Stimulated activated naive CD8-positive, alpha-beta T cell treated with anti-CD3 and anti-CD28 coated beads, Interleukin-15, amount 100 ng/mL, for 72 hours (primary cell): ENCODE results near the gene TEX36.
"Not testable (repeated sequence)": the region's sequence is repeated elsewhere in the genome, so short reads cannot be mapped to it uniquely, and the experiment has no call there.

Experiments
- ATAC-seq: fragments of 150-1000 bp; cut with Tn5 transposase; 2 replicates; pipeline ENCODE4 v1.10.0; 2021; ENCODE audit warnings: mild to moderate bottlenecking, moderate library complexity
- DNase-seq, 2 donors: peaks; one replicate each; pipeline ENCODE4 v3.0.0; 2021 to 2022
- H3K27ac Mint-ChIP-seq, 2 donors: one replicate each; pipeline ENCODE4 v1.8.0; 2022; ENCODE audit warnings: mild to moderate bottlenecking in 2 of 2, mixed read lengths in 2 of 2, moderate library complexity in 2 of 2
- H3K27me3 Mint-ChIP-seq: one replicate; pipeline ENCODE4 v1.8.0; 2022; ENCODE audit warnings: mixed read lengths
- H3K4me1 Mint-ChIP-seq: one replicate; pipeline ENCODE4 v1.8.0; 2022; ENCODE audit warnings: mild to moderate bottlenecking, mixed read lengths
- H3K4me3 Mint-ChIP-seq, 2 donors: one replicate each; pipeline ENCODE4 v1.8.0; 2022; ENCODE audit warnings: mild to moderate bottlenecking in 2 of 2, mixed read lengths in 2 of 2, moderate library complexity in 1 of 2
- H3K9me3 Mint-ChIP-seq, 2 donors: one replicate each; pipeline ENCODE4 v1.8.0; 2022; ENCODE audit warnings: mixed read lengths in 2 of 2

The TEX36 gene

GRCh38 chr10:125661431-125661940 lies 21.5 kb downstream of the TEX36 start:
- ATAC-seq = no peak
- Mint-ChIP-seq H3K4me3 (no peak overlapping the region), H3K4me1 (no peaks in the 10 kb centered on the region), H3K9me3 (peaks cover 5 to 6% of the 10 kb centered on the region in 2 donors), H3K27ac (no peak overlapping the region), H3K27me3 (peaks cover 26% of the 10 kb centered on the region)
- no peak for DNase-seq

DNA sequence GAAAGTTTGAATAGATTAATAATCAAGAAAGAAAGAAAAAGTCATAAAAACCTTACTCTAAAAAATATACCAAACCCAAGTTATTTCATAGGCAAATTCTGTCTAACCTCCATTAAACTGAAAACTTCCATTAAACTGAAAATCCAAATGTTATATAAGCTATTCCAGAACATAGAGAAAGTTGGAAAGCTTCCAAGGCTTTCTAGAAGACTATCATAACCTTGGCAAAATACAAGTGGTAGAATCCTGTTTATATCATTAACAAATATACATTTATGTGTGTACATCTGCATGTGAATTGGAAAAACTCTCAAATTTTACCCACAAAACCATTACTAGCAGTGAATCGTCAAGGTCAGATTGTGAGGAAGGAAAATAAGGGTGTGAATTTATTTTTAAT lies 23.9 kb downstream of the TEX36 start:
- ATAC-seq (no peak), DNase-seq (no peak)
- Mint-ChIP-seq H3K27ac (no peak overlapping the region), H3K9me3 (no peaks in the 10 kb centered on the region), H3K4me3 (no peak overlapping the region), H3K4me1 (no peaks in the 10 kb centered on the region), H3K27me3 (peaks cover 18% of the 10 kb centered on the region)

DNA sequence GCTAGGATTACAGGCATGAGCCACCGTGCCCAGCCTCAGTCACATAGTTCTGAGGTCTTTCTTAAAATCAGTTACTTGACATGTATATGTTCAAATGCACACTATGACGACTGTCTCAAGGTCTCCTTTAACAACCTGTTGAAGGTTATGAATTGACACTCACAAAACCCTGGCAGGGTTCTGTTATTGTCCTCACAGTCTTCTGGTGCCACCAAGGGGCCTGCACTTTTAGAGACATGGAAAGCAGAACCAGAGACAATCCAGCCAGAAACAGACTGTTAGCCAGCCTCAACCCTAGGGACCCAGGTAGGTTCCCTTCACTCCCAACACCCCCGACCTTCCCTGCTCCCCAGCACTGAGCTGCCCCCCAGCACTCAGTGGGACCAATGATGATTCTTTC lies 26.4 kb downstream of the TEX36 start:
- Mint-ChIP-seq H3K4me3 (no peak overlapping the region), H3K4me1 (no peaks in the 10 kb centered on the region), H3K9me3 (no peaks in the 10 kb centered on the region), H3K27ac (no peak overlapping the region), H3K27me3 (peaks cover 11% of the 10 kb centered on the region)
- DNase-seq (no peak), ATAC-seq (no peak)

- H3K27me3 Mint-ChIP-seq = peaks cover 11% of the 10 kb centered on the region
- H3K27ac Mint-ChIP-seq, ATAC-seq: not testable (repeated sequence)
Observed at GRCh38 chr10:125653113-125653512, 29.9 kb downstream of the TEX36 start.

GRCh38 chr10:125646311-125646710 lies 36.7 kb downstream of the TEX36 start:
- Mint-ChIP-seq H3K4me3 (no peak overlapping the region), H3K27me3 (peaks cover 17% of the 10 kb centered on the region), H3K27ac (no peak overlapping the region), H3K9me3 (peaks cover 0 to 6% of the 10 kb centered on the region in 2 donors), H3K4me1 (no peaks in the 10 kb centered on the region)
- DNase-seq = no peak
- no peak for ATAC-seq

More at GRCh38 chr10:125653113-125653512, 29.9 kb downstream of the TEX36 start:
- DNase-seq, H3K9me3 Mint-ChIP-seq, H3K4me3 Mint-ChIP-seq, H3K4me1 Mint-ChIP-seq: not testable (repeated sequence)

- no peak for ATAC-seq
- no peak overlapping the region for H3K4me3 Mint-ChIP-seq
- H3K27ac Mint-ChIP-seq = peak overlapping the region in 1 of 2 donors; percentile 12
- H3K27me3 Mint-ChIP-seq = peaks cover 44% of the 10 kb centered on the region
- peaks cover 0 to 4% of the 10 kb centered on the region in 2 donors for H3K9me3 Mint-ChIP-seq
- no peak for DNase-seq
- H3K4me1 Mint-ChIP-seq = no peaks in the 10 kb centered on the region
Observed at GRCh38 chr10:125641398-125641797, 41.6 kb downstream of the TEX36 start.

DNA sequence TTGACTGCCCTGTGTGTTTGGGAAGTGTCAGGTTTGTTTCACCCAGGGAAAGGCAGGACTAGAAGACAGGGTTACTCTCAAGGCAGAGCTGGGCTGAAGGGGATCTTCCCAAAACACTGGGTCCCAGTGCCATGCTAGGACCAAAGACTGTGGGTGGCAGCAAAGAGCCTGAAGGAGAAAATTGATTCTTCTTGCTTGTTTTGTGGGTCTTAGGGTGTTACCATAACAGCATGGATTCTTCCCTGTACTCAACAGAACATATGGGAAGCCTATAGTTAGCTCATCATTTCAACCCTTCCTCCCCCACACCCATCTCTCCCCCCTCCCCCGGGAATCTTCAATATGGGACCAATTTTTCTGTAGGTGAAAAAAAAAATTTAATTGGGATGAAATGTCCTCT lies 42.3 kb downstream of the TEX36 start:
- Mint-ChIP-seq H3K9me3 (no peaks in the 10 kb centered on the region), H3K4me3 (no peak overlapping the region), H3K27ac (no peak overlapping the region), H3K27me3 (peaks cover 44% of the 10 kb centered on the region), H3K4me1 (no peaks in the 10 kb centered on the region)
- ATAC-seq (no peak), DNase-seq (no peak)

DNA sequence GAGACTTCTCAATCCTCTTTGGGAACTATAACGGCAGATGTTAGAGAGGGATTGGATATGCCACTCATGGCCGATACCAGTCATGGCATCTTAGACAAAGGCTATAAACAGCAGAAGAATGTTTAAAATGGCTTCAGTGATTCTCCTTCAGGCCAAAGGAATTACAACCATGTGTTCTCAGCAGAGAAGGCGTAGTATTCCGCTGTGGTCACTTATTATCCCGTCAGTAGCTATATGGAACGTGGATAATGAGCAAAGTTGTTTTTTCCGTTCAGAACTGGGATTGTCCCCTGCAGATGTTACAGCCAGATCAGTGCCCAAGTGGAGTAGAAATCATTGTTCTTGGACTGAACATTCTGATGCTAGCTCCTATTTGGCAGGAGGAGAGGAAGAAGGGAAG lies 43.1 kb downstream of the TEX36 start:
- Mint-ChIP-seq H3K27me3 (peaks cover 44% of the 10 kb centered on the region), H3K9me3 (no peaks in the 10 kb centered on the region), H3K4me3 (no peak overlapping the region), H3K27ac (no peak overlapping the region), H3K4me1 (no peaks in the 10 kb centered on the region)
- no peak for DNase-seq
- ATAC-seq = no peak

GRCh38 chr10:125638555-125638954 lies 44.4 kb downstream of the TEX36 start:
- H3K4me3 Mint-ChIP-seq = no peak overlapping the region
- DNase-seq = no peak
- H3K27ac Mint-ChIP-seq = no peak overlapping the region
- no peaks in the 10 kb centered on the region for H3K4me1 Mint-ChIP-seq
- no peak for ATAC-seq
- H3K9me3 Mint-ChIP-seq = no peaks in the 10 kb centered on the region
- peaks cover 44% of the 10 kb centered on the region for H3K27me3 Mint-ChIP-seq

- no peak for ATAC-seq
- no peak overlapping the region for H3K4me3 Mint-ChIP-seq
- no peak for DNase-seq
- H3K4me1 Mint-ChIP-seq = no peaks in the 10 kb centered on the region
- no peak overlapping the region for H3K27ac Mint-ChIP-seq
- H3K27me3 Mint-ChIP-seq = peaks cover 36% of the 10 kb centered on the region
- H3K9me3 Mint-ChIP-seq = no peaks in the 10 kb centered on the region
Observed at GRCh38 chr10:125637496-125637895, 45.5 kb downstream of the TEX36 start.

- H3K4me3 Mint-ChIP-seq = no peak overlapping the region
- peaks cover 34% of the 10 kb centered on the region for H3K27me3 Mint-ChIP-seq
- H3K27ac Mint-ChIP-seq = no peak overlapping the region
- DNase-seq (no peak), ATAC-seq (no peak)
- H3K9me3 Mint-ChIP-seq = no peaks in the 10 kb centered on the region
- no peaks in the 10 kb centered on the region for H3K4me1 Mint-ChIP-seq
Observed at GRCh38 chr10:125634606-125635005, 48.4 kb downstream of the TEX36 start.

- H3K4me3 Mint-ChIP-seq = no peak overlapping the region
- H3K4me1 Mint-ChIP-seq = no peaks in the 10 kb centered on the region
- peaks cover 30% of the 10 kb centered on the region for H3K27me3 Mint-ChIP-seq
- ATAC-seq (no peak), DNase-seq (no peak)
- no peaks in the 10 kb centered on the region for H3K9me3 Mint-ChIP-seq
- H3K27ac Mint-ChIP-seq = no peak overlapping the region
Observed at GRCh38 chr10:125633517-125633999, 49.4 kb downstream of the TEX36 start.

GRCh38 chr10:125631806-125632205 lies 51.2 kb downstream of the TEX36 start:
- no peak for DNase-seq
- Mint-ChIP-seq H3K4me3 (no peak overlapping the region), H3K4me1 (no peaks in the 10 kb centered on the region), H3K9me3 (no peaks in the 10 kb centered on the region), H3K27me3 (peaks cover 20% of the 10 kb centered on the region), H3K27ac (peak overlapping the region in 1 of 2 donors; percentile 59)
- peak; percentile 23 for ATAC-seq

DNA sequence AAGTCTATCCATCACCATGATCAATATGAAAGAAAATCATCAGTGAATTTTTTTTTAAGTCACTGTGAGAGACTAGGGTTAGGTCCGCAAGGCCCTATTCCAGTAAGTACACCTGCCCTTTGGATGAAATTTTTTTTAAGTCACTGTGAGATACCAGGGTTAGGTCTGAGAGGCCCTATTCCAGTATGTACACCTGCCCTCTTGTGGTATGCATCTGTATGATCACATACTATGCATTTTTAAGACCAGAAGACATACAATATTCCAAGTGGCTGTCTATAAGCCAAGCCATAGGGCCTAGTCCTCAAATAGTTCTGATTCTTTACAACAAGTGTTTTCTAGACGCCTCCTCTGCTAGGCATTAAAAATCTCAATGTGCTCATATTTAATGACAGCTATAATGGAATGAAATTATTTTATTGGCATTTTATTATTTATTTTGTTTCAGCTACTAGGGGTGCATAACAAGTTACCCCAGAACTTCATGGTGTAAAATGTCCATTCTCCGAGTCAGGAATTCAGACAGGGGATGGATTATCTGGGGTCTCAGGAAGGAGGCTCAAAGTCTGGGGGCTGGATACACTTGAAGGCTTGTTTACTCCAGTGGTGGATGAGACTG lies 53.1 kb downstream of the TEX36 start:
- DNase-seq (no peak), ATAC-seq (no peak)
- H3K27ac Mint-ChIP-seq = no peak overlapping the region
- H3K4me1 Mint-ChIP-seq = no peaks in the 10 kb centered on the region
- no peak overlapping the region for H3K4me3 Mint-ChIP-seq
- H3K9me3 Mint-ChIP-seq = no peaks in the 10 kb centered on the region
- H3K27me3 Mint-ChIP-seq = peaks cover 37% of the 10 kb centered on the region

DNA sequence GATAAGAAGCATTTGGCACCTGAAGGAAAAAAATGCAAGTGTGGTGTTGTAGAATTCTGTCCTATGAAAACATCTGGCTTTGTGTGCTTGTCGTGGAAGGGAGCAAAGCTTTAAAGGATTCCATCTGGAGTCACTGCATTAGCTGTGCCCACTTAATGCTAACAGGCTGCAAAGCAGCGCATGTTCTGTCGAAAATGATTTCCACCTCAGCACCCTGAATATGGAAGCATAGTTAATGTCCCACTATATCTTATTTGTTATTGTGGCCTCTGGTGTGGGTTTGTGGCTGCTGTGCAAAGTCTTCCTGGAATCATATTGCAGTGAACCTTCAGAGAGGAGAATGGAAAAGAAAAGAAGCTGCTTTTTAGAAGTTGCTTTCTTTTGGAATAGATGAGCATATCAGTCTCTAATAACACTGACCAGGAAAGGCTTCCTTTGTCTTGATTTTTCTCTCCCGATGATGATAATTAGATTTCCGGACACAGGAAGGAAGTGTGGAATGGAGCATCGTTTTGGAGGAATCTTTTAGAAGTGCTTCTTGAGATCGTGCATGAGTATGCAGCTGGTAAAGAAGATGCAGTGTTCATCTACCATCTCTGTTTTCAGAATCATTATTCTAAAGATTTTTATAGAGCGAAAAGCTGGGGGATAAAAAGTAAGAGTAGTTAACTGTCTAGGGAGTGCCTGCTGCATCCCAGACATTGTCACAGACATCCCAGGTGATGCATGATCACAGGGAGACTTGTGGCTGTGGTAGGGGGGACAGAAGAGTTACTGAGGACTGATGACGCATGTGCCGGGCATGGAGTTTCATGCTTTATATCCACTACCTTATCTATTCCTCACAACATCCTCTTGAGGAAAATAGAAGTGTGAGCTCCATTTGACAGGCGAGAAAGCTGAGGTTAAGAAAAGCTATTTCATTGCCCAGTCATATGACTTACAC lies 54.6 kb downstream of the TEX36 start:
- no peak overlapping the region for H3K27ac Mint-ChIP-seq
- peaks cover 52% of the 10 kb centered on the region for H3K27me3 Mint-ChIP-seq
- no peaks in the 10 kb centered on the region for H3K4me1 Mint-ChIP-seq
- no peaks in the 10 kb centered on the region for H3K9me3 Mint-ChIP-seq
- ATAC-seq (no peak), DNase-seq (no peak)
- H3K4me3 Mint-ChIP-seq = no peak overlapping the region

DNA sequence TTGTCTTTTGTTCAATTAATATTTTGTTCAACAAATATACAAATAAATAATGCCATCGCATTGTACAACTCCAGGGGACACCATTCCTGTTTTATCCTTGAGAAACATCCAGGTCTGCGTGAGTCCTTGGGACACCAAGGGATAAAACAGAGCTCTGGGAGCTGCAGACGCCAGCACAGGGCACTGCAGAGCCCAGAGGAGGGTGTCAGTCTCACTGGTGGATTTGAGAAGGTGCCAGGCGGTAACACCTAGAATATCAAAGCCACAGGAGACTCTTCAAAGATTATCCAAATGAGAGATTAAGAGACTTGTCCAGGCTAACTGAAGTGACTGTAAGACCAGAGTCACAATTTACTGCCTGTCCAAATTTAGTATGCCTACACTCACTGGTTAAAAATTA lies 55.3 kb downstream of the TEX36 start:
- peaks cover 54% of the 10 kb centered on the region for H3K27me3 Mint-ChIP-seq
- no peak overlapping the region for H3K4me3 Mint-ChIP-seq
- no peak for ATAC-seq
- no peaks in the 10 kb centered on the region for H3K9me3 Mint-ChIP-seq
- H3K27ac Mint-ChIP-seq = no peak overlapping the region
- no peak for DNase-seq
- no peaks in the 10 kb centered on the region for H3K4me1 Mint-ChIP-seq
